Small intestine (tissue), 7 donors: ENCODE results near the gene POLR3A. TPM values are rescaled to one million over a fixed set of nuclear protein-coding genes. Genes with fewer than 3 reads are reported as not detected.

Experiments
- DNase-seq, 2 donors: peaks; one replicate each; pipeline versions ENCODE4 v3.0.0 to v3.0.0-alpha.2; 2013
- FAIRE-seq: peaks from 2 replicates; lab custom pipeline; 2012; peaks lifted over from hg19 to GRCh38; lab: Jason Lieb, UNC
- H3K27ac ChIP-seq, 3 donors: one replicate each; pipeline ENCODE4 v1.5.1; 2013; ENCODE audit warnings: low read length in 2 of 3, mild to moderate bottlenecking in 2 of 3, control low read depth in 1 of 3, inconsistent platforms in 1 of 3, low read depth in 1 of 3, moderate library complexity in 1 of 3
- H3K27me3 ChIP-seq, 3 donors: one replicate each; pipeline ENCODE4 v1.6.1; 2013; ENCODE audit warnings: low read length in 3 of 3, inconsistent platforms in 1 of 3; ENCODE audit not compliant: control insufficient read depth in 3 of 3, insufficient read depth in 3 of 3
- H3K36me3 ChIP-seq, 3 donors: one replicate each; pipeline ENCODE4 v1.6.1; 2013; ENCODE audit warnings: low read length in 3 of 3, inconsistent platforms in 1 of 3, low read depth in 1 of 3, mild to moderate bottlenecking in 1 of 3, moderate library complexity in 1 of 3; ENCODE audit not compliant: control insufficient read depth in 3 of 3, insufficient read depth in 2 of 3
- H3K4me1 ChIP-seq, 3 donors: one replicate each; pipeline ENCODE4 v1.6.1; 2013; ENCODE audit warnings: low read length in 2 of 3, inconsistent platforms in 1 of 3, low read depth in 1 of 3, mild to moderate bottlenecking in 1 of 3, moderate library complexity in 1 of 3; ENCODE audit not compliant: control insufficient read depth in 3 of 3, insufficient read depth in 2 of 3
- H3K4me3 ChIP-seq, 3 donors: one replicate each; pipeline ENCODE4 v1.5.1; 2013; ENCODE audit warnings: low read length in 3 of 3, control low read depth in 1 of 3, inconsistent platforms in 1 of 3, low read depth in 1 of 3, mild to moderate bottlenecking in 1 of 3, moderate library complexity in 1 of 3
- H3K9me3 ChIP-seq, 2 donors: one replicate each; pipeline ENCODE4 v1.6.1; 2013; ENCODE audit warnings: low read depth in 1 of 2, low read length in 1 of 2; ENCODE audit not compliant: control insufficient read depth in 2 of 2, insufficient read depth in 1 of 2
- WGBS, 3 donors: extraction: QIAGEN DNeasy Blood & Tissue Kit; methylation state at CpG; one replicate each; pipeline ENCODE4 v1.1.7; 2013; 5-methylcytosine and 5-hydroxymethylcytosine counted together
- polyA plus RNA-seq, 4 donors: library from polyadenylated mRNA; stranded (reverse) in 3 of 4; unstranded in 1 of 4; fragments of 200-250 nt in 3 of 4; fragments of 120-200 nt in 1 of 4; gene quantifications; one replicate each; pipeline versions ENCODE4 v1.2.1 to v1.2.3, GENCODE V29; 2013
- donor health status: healthy with polysubstance abuse.
- donor health status: control.
- donor health status: control.
- donor health status: Bipolar disorder and iron deficiency.
- donor health status: healthy.

Gene POLR3A
- polyA plus RNA-seq, 4 donors: 4.3 to 13.2 (median 6.4) TPM

GRCh38 chr10:77939561-77940001 is 89.7 kb downstream of the POLR3A start:
- FAIRE-seq: no peak
- H3K36me3 ChIP-seq: no peaks in the 10 kb centered on the region
- peaks cover 0 to 29% (median 0%) of the 10 kb centered on the region in 3 donors for H3K4me1 ChIP-seq
- H3K27me3 ChIP-seq: no peaks in the 10 kb centered on the region
- H3K27ac ChIP-seq: peak overlapping the region in 2 of 3 donors; percentile 42 to 50
- no peaks in the 10 kb centered on the region for H3K9me3 ChIP-seq
- 52 to 62% (median 61%) methylated on average over 3 of the region's 3 CpGs for WGBS, 3 donors
- DNase-seq: peak in 1 of 2 donors; percentile 74
- no peak overlapping the region for H3K4me3 ChIP-seq

GRCh38 chr10:77936697-77937567 is 92.4 kb downstream of the POLR3A start:
- WGBS, 3 donors: 82 to 86% (median 86%) methylated on average over 3 of the region's 3 CpGs
- no peak for FAIRE-seq

GRCh38 chr10:77932016-77932715 is 97.1 kb downstream of the POLR3A start:
- Histone ChIP-seq H3K4me3 (no peak overlapping the region), H3K9me3 (no peaks in the 10 kb centered on the region), H3K27ac (no peak overlapping the region), H3K36me3 (no peaks in the 10 kb centered on the region), H3K4me1 (peaks cover 0 to 16% (median 0%) of the 10 kb centered on the region in 3 donors), H3K27me3 (no peaks in the 10 kb centered on the region)
- WGBS, 3 donors: 80 to 81% (median 80%) methylated on average over 8 of the region's 8 CpGs
- FAIRE-seq (no peak), DNase-seq (no peak)

More at GRCh38 chr10:77936697-77937567, 92.4 kb downstream of the POLR3A start:
- no peak for DNase-seq
- no peaks in the 10 kb centered on the region for H3K9me3 ChIP-seq
- H3K27ac ChIP-seq: no peak overlapping the region
- peaks cover 0 to 21% (median 0%) of the 10 kb centered on the region in 3 donors for H3K4me1 ChIP-seq
- no peaks in the 10 kb centered on the region for H3K27me3 ChIP-seq
- no peak overlapping the region for H3K4me3 ChIP-seq
- H3K36me3 ChIP-seq: no peaks in the 10 kb centered on the region

- DNase-seq (peak; percentile 38 to 70), FAIRE-seq (no peak)
- WGBS, 3 donors: 7 to 21% (median 13%) methylated on average over 20 of the region's 20 CpGs
- Histone ChIP-seq H3K27ac (peak overlapping the region in 2 of 3 donors; percentile 31 to 60), H3K9me3 (no peaks in the 10 kb centered on the region), H3K27me3 (no peaks in the 10 kb centered on the region), H3K4me3 (peak overlapping the region in 2 of 3 donors; percentile 32 to 71), H3K36me3 (peaks cover 0 to 8% (median 0%) of the 10 kb centered on the region in 3 donors), H3K4me1 (peaks cover 0 to 31% (median 6%) of the 10 kb centered on the region in 3 donors)
Measured at GRCh38 chr10:77927402-77928246, 101.7 kb downstream of the POLR3A start.

GRCh38 chr10:77926566-77927401 is 102.5 kb downstream of the POLR3A start, which contains the start of gene DLG5:
Gene DLG5, minus strand, starts transcription at chr10:77926755. Its CDS starts 235 bp downstream, at chr10:77926520.
- DNase-seq: peak; percentile 68 to 83
- FAIRE-seq: no peak
- Histone ChIP-seq H3K27me3 (no peaks in the 10 kb centered on the region), H3K4me3 (peak within 1 kb of the TSS; percentile 62 to 77 (median 71)), H3K9me3 (no peaks in the 10 kb centered on the region), H3K27ac (peak within 1 kb of the TSS; percentile 60 to 85 (median 78)), H3K4me1 (peaks cover 0 to 32% (median 6%) of the 10 kb centered on the region in 3 donors), H3K36me3 (peaks cover 0 to 16% (median 0%) of the 10 kb centered on the region in 3 donors)
- 0 to 1% (median 1%) methylated on average over 44 to 95 of the region's 95 CpGs for WGBS, 3 donors

GRCh38 chr10:77925795-77926565 is 103.3 kb downstream of the POLR3A start:
- peaks cover 0 to 32% (median 6%) of the 10 kb centered on the region in 3 donors for H3K4me1 ChIP-seq
- no peak for FAIRE-seq

GRCh38 chr10:77925410-77925794 is 103.9 kb downstream of the POLR3A start:
- DNase-seq: peak; percentile 42 to 53
- Histone ChIP-seq H3K36me3 (peaks cover 0 to 23% (median 0%) of the 10 kb centered on the region in 3 donors), H3K27me3 (no peaks in the 10 kb centered on the region), H3K4me1 (peaks cover 0 to 32% (median 6%) of the 10 kb centered on the region in 3 donors), H3K4me3 (peak overlapping the region; percentile 62 to 77 (median 71)), H3K27ac (peak overlapping the region in 2 of 3 donors; percentile 60 to 85), H3K9me3 (no peaks in the 10 kb centered on the region)
- WGBS, 3 donors: 15 to 19% (median 19%) methylated on average over 7 of the region's 7 CpGs
- FAIRE-seq: no peak

More at GRCh38 chr10:77925795-77926565, 103.3 kb downstream of the POLR3A start:
- Histone ChIP-seq H3K27ac (peak overlapping the region; percentile 60 to 85 (median 78)), H3K4me3 (peak overlapping the region; percentile 62 to 77 (median 71)), H3K27me3 (no peaks in the 10 kb centered on the region), H3K36me3 (peaks cover 0 to 21% (median 0%) of the 10 kb centered on the region in 3 donors), H3K9me3 (no peaks in the 10 kb centered on the region)
- peak; percentile 52 to 81 for DNase-seq
- WGBS, 3 donors: 0 to 1% (median 1%) methylated on average over 42 to 73 of the region's 73 CpGs
